MM.1S (cell line): ENCODE results near the gene TRAM1L1.

Experiments
- EZH2 ChIP-seq: fragments of 300-600 bp; sonication (generic); optimal IDR thresholded peaks from 2 replicates; pipeline ENCODE3; 2017; ENCODE audit warnings: low read depth, mild to moderate bottlenecking, antibody characterized with exemption, low read length, mixed read lengths
- TF ChIP-seq, protein P1 (sequence below): fragments of 300-600 bp; sonication (generic); IDR thresholded peaks from 2 replicates; pipeline ENCODE4 v1.5.1; 2016; ENCODE audit warnings: antibody characterized with exemption, low read length, mixed read lengths

DNA sequence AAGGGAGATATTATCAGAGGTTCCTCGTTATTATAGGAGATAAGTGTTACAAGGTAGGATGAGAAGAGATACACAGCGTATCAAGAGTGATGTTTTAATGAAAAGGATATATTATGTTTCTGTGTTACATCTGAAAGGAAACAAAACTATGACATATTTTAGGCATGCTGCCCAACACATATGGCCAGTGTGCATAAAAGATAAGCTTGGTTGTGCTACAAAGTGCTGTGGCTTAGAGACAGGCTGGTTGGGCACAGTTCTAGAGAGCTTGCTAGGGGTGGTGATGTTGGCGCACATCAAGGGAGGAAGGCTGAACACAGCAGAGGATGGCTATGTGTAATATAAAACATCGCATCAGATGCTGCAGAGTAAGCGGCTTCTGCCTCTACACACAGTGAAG is 42.4 kb downstream of the TRAM1L1 start:
- no peak for TF ChIP-seq EZH2
- TF ChIP-seq, protein P1, sequence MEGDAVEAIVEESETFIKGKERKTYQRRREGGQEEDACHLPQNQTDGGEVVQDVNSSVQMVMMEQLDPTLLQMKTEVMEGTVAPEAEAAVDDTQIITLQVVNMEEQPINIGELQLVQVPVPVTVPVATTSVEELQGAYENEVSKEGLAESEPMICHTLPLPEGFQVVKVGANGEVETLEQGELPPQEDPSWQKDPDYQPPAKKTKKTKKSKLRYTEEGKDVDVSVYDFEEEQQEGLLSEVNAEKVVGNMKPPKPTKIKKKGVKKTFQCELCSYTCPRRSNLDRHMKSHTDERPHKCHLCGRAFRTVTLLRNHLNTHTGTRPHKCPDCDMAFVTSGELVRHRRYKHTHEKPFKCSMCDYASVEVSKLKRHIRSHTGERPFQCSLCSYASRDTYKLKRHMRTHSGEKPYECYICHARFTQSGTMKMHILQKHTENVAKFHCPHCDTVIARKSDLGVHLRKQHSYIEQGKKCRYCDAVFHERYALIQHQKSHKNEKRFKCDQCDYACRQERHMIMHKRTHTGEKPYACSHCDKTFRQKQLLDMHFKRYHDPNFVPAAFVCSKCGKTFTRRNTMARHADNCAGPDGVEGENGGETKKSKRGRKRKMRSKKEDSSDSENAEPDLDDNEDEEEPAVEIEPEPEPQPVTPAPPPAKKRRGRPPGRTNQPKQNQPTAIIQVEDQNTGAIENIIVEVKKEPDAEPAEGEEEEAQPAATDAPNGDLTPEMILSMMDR, result no peak
